Neural cell (in vitro differentiated cells): ENCODE results near the gene AGBL3.

Experiments used
- EP300 ChIP-seq: fragments of 450-650 bp; conservative IDR thresholded peaks from 2 replicates; pipeline ENCODE4 v1.6.1; 2014; ENCODE audit warnings: antibody characterized with exemption, mild to moderate bottlenecking, moderate library complexity; ENCODE audit not compliant: poor library complexity, severe bottlenecking
- POLR2AphosphoS5 ChIP-seq: IDR thresholded peaks from 2 replicates; pipeline ENCODE4 v1.6.1; 2012

DNA sequence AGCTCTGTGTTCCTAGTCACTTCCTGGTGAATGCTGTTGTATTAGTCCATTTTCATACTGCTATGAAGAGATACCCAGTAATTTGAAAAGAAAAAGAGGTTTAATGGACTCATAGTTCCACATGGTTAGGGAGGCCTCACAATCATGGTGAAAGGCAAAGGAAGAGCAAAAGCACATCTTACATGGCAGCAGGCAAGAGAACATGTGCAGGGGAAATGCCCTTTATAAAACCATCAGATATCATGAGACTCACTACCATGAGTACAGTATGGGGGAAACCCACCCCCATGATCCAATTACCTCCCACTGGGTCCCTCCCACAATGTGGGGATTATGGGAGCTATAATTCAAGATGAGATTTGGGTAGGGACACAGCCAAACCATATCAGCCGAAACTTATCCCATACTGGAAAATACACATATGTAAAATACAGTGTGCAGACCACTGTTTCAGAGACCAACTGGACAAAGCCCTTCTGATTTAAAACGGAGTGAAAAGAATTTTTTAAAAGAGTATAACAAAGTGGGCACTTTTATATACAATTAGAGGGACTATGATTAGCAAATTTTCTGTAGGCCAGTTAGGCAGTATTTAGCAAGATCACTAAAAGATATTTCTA is 176.2 kb downstream of the AGBL3 start:
- TF ChIP-seq EP300 (no peak), POLR2AphosphoS5 (no peak)
